Common myeloid progenitor, CD34-positive (primary cell): Measurements from ENCODE around the gene SCPEP1.

ENCODE experiments used
- CTCF ChIA-PET: fragments of 350-600 bp; sonication (Branson Sonifier 250); formaldehyde crosslinking; loops from one replicate; lab custom pipeline; 2021; ENCODE audit warnings: antibody characterized with exemption; lab: Charles Lee
- POLR2A ChIA-PET: fragments of 350-600 bp; sonication (Branson Sonifier 250); formaldehyde crosslinking; loops from one replicate; lab custom pipeline; 2021; ENCODE audit warnings: antibody characterized with exemption; lab: Charles Lee
- DNase-seq, 3 donors: peaks; one replicate each; pipeline versions ENCODE4 v3.0.0 to v3.0.0-alpha.2; 2013
- H3K27ac ChIP-seq, 2 experiments: 1 replicate in 1 of 2; 2 replicates in 1 of 2; pipeline ENCODE4 v1.7.0; 2013; ENCODE audit warnings: inconsistent platforms in 2 of 2, low read length in 2 of 2, mild to moderate bottlenecking in 2 of 2, low read depth in 1 of 2, moderate library complexity in 1 of 2; ENCODE audit not compliant: severe bottlenecking in 2 of 2, insufficient read depth in 1 of 2, poor library complexity in 1 of 2
- H3K27me3 ChIP-seq, 5 experiments: replicated peaks in 2 of 5; 1 replicate in 3 of 5; 2 replicates in 2 of 5; pipeline versions ENCODE4 v1.6.1 to v1.7.0; 2013; ENCODE audit warnings: low read length in 4 of 5, mild to moderate bottlenecking in 2 of 5, moderate library complexity in 2 of 5, inconsistent platforms in 1 of 5; ENCODE audit not compliant: insufficient read depth in 5 of 5, control insufficient read depth in 4 of 5
- H3K36me3 ChIP-seq, 4 experiments: 1 replicate in 2 of 4; 2 replicates in 2 of 4; pipeline versions ENCODE4 v1.6.1 to v1.7.0; 2013; ENCODE audit warnings: low read length in 3 of 4, control low read depth in 1 of 4, mild to moderate bottlenecking in 1 of 4; ENCODE audit not compliant: control insufficient read depth in 4 of 4, insufficient read depth in 4 of 4
- H3K4me1 ChIP-seq, 4 experiments: 1 replicate in 3 of 4; 2 replicates in 1 of 4; pipeline versions ENCODE4 v1.6.1 to v1.7.1; 2013; ENCODE audit warnings: low read length in 3 of 4, mild to moderate bottlenecking in 3 of 4, control low read depth in 1 of 4, inconsistent platforms in 1 of 4, moderate library complexity in 1 of 4; ENCODE audit not compliant: control insufficient read depth in 4 of 4, insufficient read depth in 4 of 4; ENCODE audit errors: control extremely low read depth in 1 of 4
- H3K4me3 ChIP-seq, 7 experiments: 1 replicate in 4 of 7; 2 replicates in 3 of 7; pipeline versions ENCODE4 v1.5.1 to v1.7.0; 2013; ENCODE audit warnings: mild to moderate bottlenecking in 7 of 7, low read length in 6 of 7, moderate library complexity in 6 of 7, inconsistent platforms in 2 of 7, low read depth in 2 of 7, control low read depth in 1 of 7; ENCODE audit not compliant: insufficient read depth in 4 of 7, control insufficient read depth in 1 of 7; ENCODE audit errors: extremely low read depth in 1 of 7
- H3K9me3 ChIP-seq, 5 experiments: 1 replicate in 4 of 5; 2 replicates in 1 of 5; pipeline versions ENCODE4 v1.6.1 to v1.7.1; 2013; ENCODE audit warnings: low read length in 4 of 5, mild to moderate bottlenecking in 2 of 5, inconsistent platforms in 1 of 5, low read depth in 1 of 5, moderate library complexity in 1 of 5; ENCODE audit not compliant: control insufficient read depth in 4 of 5, insufficient read depth in 2 of 5; ENCODE audit errors: control extremely low read depth in 1 of 5
- WGBS: methylation state at CpG from one replicate; pipeline ENCODE4 v1.1.5; 2013; ENCODE audit not compliant: insufficient coverage; 5-methylcytosine and 5-hydroxymethylcytosine counted together

Gene SCPEP1

DNA sequence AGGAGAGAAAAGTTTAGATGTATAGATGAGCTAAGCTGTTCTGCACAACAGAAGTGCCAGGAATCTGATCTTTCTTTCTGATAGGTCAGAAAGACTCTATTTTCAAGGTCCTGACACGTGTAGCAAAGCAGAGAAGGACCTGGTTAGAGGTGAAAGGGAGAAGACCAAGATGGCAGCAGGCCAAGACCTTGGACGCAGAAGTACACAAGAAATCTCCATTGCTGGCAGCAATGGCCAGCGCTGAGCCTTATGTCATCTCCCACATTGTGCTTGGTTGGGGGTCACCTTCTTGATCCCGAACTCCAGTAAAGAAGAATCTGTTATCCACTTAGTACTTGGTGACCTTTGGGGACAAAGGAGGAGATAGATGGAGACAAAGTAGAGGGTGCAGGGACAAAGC lies 65.3 kb downstream of the SCPEP1 start:
- Histone ChIP-seq H3K27me3 (peaks cover 5 to 75% (median 26%) of the 10 kb centered on the region in 5 experiments), H3K9me3 (peaks cover 0 to 3% (median 0%) of the 10 kb centered on the region in 5 experiments), H3K27ac (no peak overlapping the region), H3K4me1 (peaks cover 0 to 17% (median 16%) of the 10 kb centered on the region in 4 experiments), H3K36me3 (no peaks in the 10 kb centered on the region), H3K4me3 (no peak overlapping the region)
- 87% methylated on average over 3 of the region's 4 CpGs for WGBS
- ChIA-PET POLR2A (no interaction called here), CTCF (no interaction called here)
- DNase-seq, result no peak

DNA sequence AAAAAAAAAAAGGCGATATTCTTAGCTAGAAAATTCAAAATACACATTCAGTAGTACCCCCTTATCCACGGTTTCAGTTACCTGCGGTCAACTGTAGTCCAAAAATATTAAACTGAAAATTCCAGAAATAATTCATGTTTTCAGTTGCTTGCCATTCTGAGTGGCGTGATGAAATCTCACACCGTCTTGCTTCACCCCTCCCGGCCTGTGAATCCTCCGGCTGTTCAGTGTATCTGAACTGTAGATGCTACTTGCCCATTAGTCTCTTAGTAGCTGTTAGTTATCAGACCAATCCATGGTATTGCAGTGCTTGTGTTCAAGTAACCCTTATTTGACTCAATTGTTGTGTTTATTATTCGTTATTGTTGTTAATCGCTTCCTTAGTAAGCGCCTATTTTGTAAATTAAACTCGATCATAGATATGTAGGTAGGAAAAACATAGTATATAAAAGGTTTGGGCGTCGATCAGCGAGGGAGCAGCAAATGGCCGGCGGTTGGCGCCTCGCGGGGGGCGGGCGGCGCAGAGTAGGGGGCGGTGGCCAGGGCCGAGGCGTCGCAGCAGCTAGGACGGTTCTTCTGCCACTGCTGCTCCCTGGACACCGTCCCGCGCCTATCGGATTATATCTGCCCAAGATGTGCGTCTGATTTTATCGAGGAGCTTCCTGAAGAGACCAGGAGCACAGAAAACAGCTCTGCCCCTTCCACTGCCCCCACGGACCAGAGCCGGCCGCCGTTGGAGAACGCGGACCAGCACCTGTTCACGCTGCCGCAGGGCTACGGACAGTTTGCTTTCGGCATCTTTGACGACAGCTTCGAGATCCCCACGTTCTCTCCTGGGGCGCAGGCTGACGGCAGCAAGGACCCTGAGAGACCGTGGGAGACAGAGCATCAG lies 67.3 kb downstream of the SCPEP1 start:
- Histone ChIP-seq H3K36me3 (no peaks in the 10 kb centered on the region), H3K9me3 (peaks cover 0 to 3% (median 0%) of the 10 kb centered on the region in 5 experiments), H3K27ac (no peak overlapping the region), H3K27me3 (peaks cover 5 to 67% (median 25%) of the 10 kb centered on the region in 5 experiments), H3K4me1 (peaks cover 0 to 17% (median 16%) of the 10 kb centered on the region in 4 experiments), H3K4me3 (peak overlapping the region in 6 of 7 experiments; percentile 28 to 68 (median 52))
- POLR2A ChIA-PET, result no interaction called here
- no peak for DNase-seq
- CTCF ChIA-PET, result no interaction called here
- WGBS, result 22% methylated on average over 42 of the region's 49 CpGs

DNA sequence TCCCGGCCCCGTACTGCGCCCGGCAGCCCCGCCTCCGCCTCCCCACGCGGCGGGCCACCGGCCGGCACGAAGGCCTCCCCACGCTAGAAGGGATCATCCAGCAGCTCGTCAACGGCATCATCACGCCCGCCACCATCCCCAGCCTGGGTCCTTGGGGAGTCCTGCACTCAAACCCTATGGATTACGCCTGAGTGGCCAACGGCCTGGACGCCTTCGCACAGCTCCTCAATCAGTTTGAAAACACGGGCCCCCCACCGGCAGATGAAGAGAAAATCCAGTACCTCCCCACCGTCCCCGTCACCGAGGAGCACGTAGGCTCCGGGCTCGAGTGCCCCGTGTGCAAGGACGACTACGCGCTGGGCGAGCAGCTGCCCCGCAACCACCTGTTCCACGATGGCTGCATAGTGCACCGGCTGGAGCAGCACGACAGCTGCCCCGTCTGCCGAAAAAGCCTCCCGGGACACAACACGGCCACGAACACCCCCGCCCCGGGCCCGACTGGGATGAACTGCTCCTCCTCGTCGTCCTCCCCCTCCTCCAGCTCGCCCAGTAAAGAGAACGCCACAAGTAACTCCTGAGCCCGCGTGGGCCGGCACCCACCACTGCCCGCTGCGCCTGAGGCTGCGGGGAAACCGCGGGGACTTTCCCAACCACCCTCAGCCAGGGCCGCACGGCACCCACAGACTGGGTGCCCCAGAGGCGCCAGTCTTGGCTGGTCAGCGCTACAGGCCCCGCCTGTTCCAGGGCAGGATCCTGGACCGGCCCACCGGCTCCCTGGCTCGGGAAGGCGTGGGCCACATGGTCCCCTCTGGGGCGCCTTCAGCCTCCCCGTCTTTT lies 68.2 kb downstream of the SCPEP1 start:
- peak overlapping the region; percentile 1 to 68 (median 45) for H3K4me3 ChIP-seq
- CTCF ChIA-PET, result no interaction called here
- no peaks in the 10 kb centered on the region for H3K36me3 ChIP-seq
- peaks cover 0 to 3% (median 0%) of the 10 kb centered on the region in 5 experiments for H3K9me3 ChIP-seq
- peak; percentile 9 to 64 (median 53) for DNase-seq
- POLR2A ChIA-PET, result no interaction called here
- 4% methylated on average over 51 of the region's 69 CpGs for WGBS
- H3K27ac ChIP-seq, result no peak overlapping the region
- H3K27me3 ChIP-seq, result peaks cover 5 to 63% (median 24%) of the 10 kb centered on the region in 5 experiments
- peaks cover 0 to 17% (median 16%) of the 10 kb centered on the region in 4 experiments for H3K4me1 ChIP-seq

DNA sequence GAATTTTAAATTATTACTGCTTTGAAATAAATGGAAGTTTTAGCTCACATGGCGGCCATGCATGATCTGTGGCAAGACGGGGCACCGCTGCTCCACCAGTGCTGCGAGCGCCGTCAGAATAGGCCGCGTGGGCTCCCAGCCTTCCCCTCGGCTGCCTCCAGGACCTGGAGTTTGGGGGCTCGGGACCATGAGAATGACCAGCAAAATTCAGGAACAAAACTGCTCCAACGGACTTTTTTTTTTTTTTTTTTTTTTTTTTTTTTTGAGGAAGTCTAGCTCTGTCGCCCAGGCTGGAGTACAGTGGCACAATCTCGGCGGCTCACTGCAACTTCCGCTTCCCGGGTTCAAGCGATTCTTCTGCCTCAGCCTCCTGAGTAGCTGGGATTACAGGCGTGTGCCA lies 68.8 kb downstream of the SCPEP1 start:
- Histone ChIP-seq H3K27me3 (peaks cover 5 to 60% (median 24%) of the 10 kb centered on the region in 5 experiments), H3K9me3 (peaks cover 0 to 3% (median 0%) of the 10 kb centered on the region in 5 experiments), H3K27ac (no peak overlapping the region), H3K4me3 (peak overlapping the region in 3 of 7 experiments; percentile 25 to 68 (median 58)), H3K4me1 (peaks cover 0 to 17% (median 16%) of the 10 kb centered on the region in 4 experiments), H3K36me3 (no peaks in the 10 kb centered on the region)
- CTCF ChIA-PET, result interaction anchor here (0.7 to 1.4 kb wide), 2 partner anchors 9 to 45 kb away, joined by 3 to 4 read pairs; no protein-coding TSS in a partner anchor
- POLR2A ChIA-PET, result no interaction called here
- peak in 2 of 3 donors; percentile 39 to 49 for DNase-seq
- 46% methylated on average over 12 of the region's 18 CpGs for WGBS

- H3K4me3 ChIP-seq, result no peak overlapping the region
- no peaks in the 10 kb centered on the region for H3K36me3 ChIP-seq
- H3K9me3 ChIP-seq, result peaks cover 0 to 3% (median 0%) of the 10 kb centered on the region in 5 experiments
- peaks cover 5 to 55% (median 24%) of the 10 kb centered on the region in 5 experiments for H3K27me3 ChIP-seq
- H3K27ac ChIP-seq, result no peak overlapping the region
- ChIA-PET CTCF (interaction anchor here (0.9 to 1.4 kb wide), 3 partner anchors 10 to 13 kb away, joined by 3 to 7 read pairs (median 4); no protein-coding TSS in a partner anchor), POLR2A (no interaction called here)
- peaks cover 0 to 17% (median 16%) of the 10 kb centered on the region in 4 experiments for H3K4me1 ChIP-seq
- 100% methylated on average over 2 of the region's 2 CpGs for WGBS
- no peak for DNase-seq
Measured at GRCh38 chr17:57048096-57048495, 70.2 kb downstream of the SCPEP1 start.

DNA sequence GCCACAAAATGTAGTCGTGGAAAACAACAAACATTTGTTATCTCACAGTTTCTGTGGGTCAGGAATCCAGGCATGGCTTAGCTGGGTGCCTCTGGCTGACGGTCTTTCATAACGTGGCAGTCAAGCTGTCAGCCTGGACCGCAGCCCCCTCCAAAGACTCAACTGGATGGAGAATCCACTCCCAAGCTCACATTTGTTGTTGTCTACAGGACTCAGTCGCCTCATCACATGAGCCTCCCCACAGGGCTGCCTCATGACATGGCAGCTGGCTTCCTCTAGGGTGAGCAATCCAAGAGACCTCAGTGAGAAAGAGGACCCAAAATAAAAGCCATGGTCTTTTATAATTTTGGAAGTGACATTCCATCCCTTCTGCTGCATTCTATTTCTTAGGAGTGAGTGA lies 72.4 kb downstream of the SCPEP1 start:
- H3K4me3 ChIP-seq, result no peak overlapping the region
- no peaks in the 10 kb centered on the region for H3K36me3 ChIP-seq
- CTCF ChIA-PET, result no interaction called here
- POLR2A ChIA-PET, result interaction anchor here (0.6 kb wide), 1 partner anchor 690 kb away, joined by 4 read pairs; no protein-coding TSS in a partner anchor
- no peaks in the 10 kb centered on the region for H3K9me3 ChIP-seq
- no peak for DNase-seq
- peaks cover 0 to 26% (median 22%) of the 10 kb centered on the region in 4 experiments for H3K4me1 ChIP-seq
- WGBS, result 95% methylated on average over 3 of the region's 5 CpGs
- H3K27ac ChIP-seq, result no peak overlapping the region
- H3K27me3 ChIP-seq, result peaks cover 2 to 33% (median 12%) of the 10 kb centered on the region in 5 experiments
